HCT116 (cell line): ENCODE measurements around the gene IRX2. TPM values are rescaled to one million over a fixed set of nuclear protein-coding genes. Genes with fewer than 3 reads are reported as not detected.

ENCODE experiments used
- ATAC-seq: fragments of 200-7000 bp; cut with Tn5 transposase; 2 replicates; pipeline ENCODE4 v1.9.1; 2020; ENCODE audit warnings: mild to moderate bottlenecking, moderate library complexity
- BruUV-seq: library from RNA; stranded (reverse); fragments of 400-500 nt; replicated peaks from 2 replicates; lab custom pipeline; 2021; lab: Mats Ljungman, UMichigan
- CTCF ChIA-PET: fragments of 300-600 bp; sonication (Branson Sonifier 250); formaldehyde crosslinking; loops from one replicate; lab custom pipeline; 2021; ENCODE audit warnings: antibody characterized with exemption; lab: Charles Lee
- POLR2A ChIA-PET: fragments of 300-600, 350-600 bp; sonication (Branson Sonifier 250); formaldehyde crosslinking; loops from one replicate; lab custom pipeline; 2021; ENCODE audit warnings: antibody characterized with exemption; lab: Charles Lee
- RAD21 ChIA-PET, 2 experiments: fragments of 300-600 bp; sonication (Branson Sonifier 250); formaldehyde crosslinking; loops; one replicate each; lab custom pipeline; 2023; ENCODE audit warnings: low total read pairs in 2 of 2; ENCODE audit not compliant: uncharacterized antibody in 2 of 2, unreplicated experiment in 2 of 2, low non-redundant PET in 1 of 2; lab: Charles Lee
- DNase-seq: peaks from one replicate; pipeline ENCODE4 v3.0.0-alpha.2; 2010; ENCODE audit warnings: low read depth, low spot score
- H2AFZ ChIP-seq: fragments of 200-600 bp; shearing (Covaris generic), sonication (generic); 2 replicates; pipeline ENCODE4 v1.6.1; 2017; ENCODE audit warnings: low read depth, mixed run types, mixed read lengths, antibody characterized with exemption, low read length; ENCODE audit not compliant: poor library complexity, severe bottlenecking
- H3K27ac ChIP-seq: 2 replicates; pipeline ENCODE4 v1.5.1; 2012; ENCODE audit warnings: low read depth, low read length
- H3K27me3 ChIP-seq: fragments of 200-600 bp; sonication (generic); 2 replicates; pipeline ENCODE4 v1.6.1; 2016; ENCODE audit warnings: mixed run types, low read length, mixed read lengths; ENCODE audit not compliant: insufficient read depth
- H3K36me3 ChIP-seq, 2 experiments: fragments of 200-500 bp in 1 of 2; fragments of 200-600 bp in 1 of 2; sonication (Bioruptor generic) in 1 of 2; sonication (generic) in 1 of 2; 2 replicates each; pipeline versions ENCODE4 v1.5.1 to v1.6.1; 2014 to 2016; ENCODE audit warnings: low read length in 2 of 2, inconsistent platforms in 1 of 2, mixed read lengths in 1 of 2, mixed run types in 1 of 2; ENCODE audit not compliant: insufficient read depth in 2 of 2, control insufficient read depth in 1 of 2
- H3K4me1 ChIP-seq, 2 experiments: fragments of 200-600 bp in 1 of 2; sonication (generic) in 1 of 2; 2 replicates each; pipeline versions ENCODE4 v1.5.1 to v1.6.1; 2012 to 2017; ENCODE audit warnings: low read length in 2 of 2, inconsistent platforms in 1 of 2, mild to moderate bottlenecking in 1 of 2, mixed read lengths in 1 of 2, mixed run types in 1 of 2, moderate library complexity in 1 of 2; ENCODE audit not compliant: insufficient read depth in 2 of 2, control insufficient read depth in 1 of 2
- H3K4me2 ChIP-seq: fragments of 200-600 bp; sonication (generic); 2 replicates; pipeline ENCODE4 v1.6.1; 2017; ENCODE audit warnings: mixed run types, low read length, mixed read lengths
- H3K4me3 ChIP-seq, 2 experiments: fragments of 200-600 bp in 1 of 2; sonication (generic) in 1 of 2; replicated peaks in 1 of 2; 2 replicates each; pipeline ENCODE4 v1.5.1; 2011 to 2016; ENCODE audit warnings: low read length in 2 of 2, control low read depth in 1 of 2, low read depth in 1 of 2, mild to moderate bottlenecking in 1 of 2, mixed read lengths in 1 of 2, mixed run types in 1 of 2
- H3K79me2 ChIP-seq: fragments of 200-600 bp; sonication (generic); 2 replicates; pipeline ENCODE4 v1.6.1; 2017; ENCODE audit warnings: mild to moderate bottlenecking, mixed run types, low read length, moderate library complexity, mixed read lengths; ENCODE audit not compliant: insufficient read depth
- H3K9ac ChIP-seq: fragments of 200-600 bp; sonication (generic); 2 replicates; pipeline ENCODE4 v1.6.1; 2016; ENCODE audit warnings: low read length, mixed read lengths
- H3K9me2 ChIP-seq: fragments of 200-600 bp; sonication (generic), shearing (Covaris generic); 2 replicates; pipeline ENCODE4 v1.6.1; 2017; ENCODE audit warnings: mixed run types, mild to moderate bottlenecking, moderate library complexity; ENCODE audit not compliant: insufficient read depth
- H3K9me3 ChIP-seq, 2 experiments: fragments of 200-500 bp in 1 of 2; fragments of 200-600 bp in 1 of 2; sonication (Bioruptor generic) in 1 of 2; sonication (generic) in 1 of 2; 2 replicates each; pipeline ENCODE4 v1.6.1; 2014 to 2017; ENCODE audit warnings: low read length in 2 of 2, mixed read lengths in 2 of 2, inconsistent platforms in 1 of 2, low read depth in 1 of 2, mild to moderate bottlenecking in 1 of 2, mixed run types in 1 of 2, moderate library complexity in 1 of 2; ENCODE audit not compliant: control insufficient read depth in 1 of 2, insufficient read depth in 1 of 2
- H4K20me1 ChIP-seq: fragments of 200-600 bp; sonication (generic), shearing (Covaris generic); 2 replicates; pipeline ENCODE4 v1.6.1; 2017; ENCODE audit warnings: mixed run types, mild to moderate bottlenecking, moderate library complexity; ENCODE audit not compliant: insufficient read depth
- CEBPB ChIP-seq: IDR thresholded peaks from 2 replicates; pipeline ENCODE4 v1.6.1; 2012; ENCODE audit warnings: low read depth
- ELF1 ChIP-seq: IDR thresholded peaks from 2 replicates; pipeline ENCODE4 v1.6.1; 2012; ENCODE audit warnings: low read depth, borderline replicate concordance
- EZH2 ChIP-seq: fragments of 200-600 bp; sonication (generic); IDR thresholded peaks from 2 replicates; pipeline ENCODE4 v1.6.1; 2017; ENCODE audit warnings: antibody characterized with exemption, mixed run types
- FOSL1 ChIP-seq: IDR thresholded peaks from 2 replicates; pipeline ENCODE4 v1.6.1; 2012; ENCODE audit warnings: low read depth
- JUND ChIP-seq: IDR thresholded peaks from 2 replicates; pipeline ENCODE4 v1.6.1; 2012
- POLR2A ChIP-seq: IDR thresholded peaks from 2 replicates; pipeline ENCODE4 v1.7.0; 2011; ENCODE audit warnings: borderline replicate concordance; ENCODE audit not compliant: insufficient read depth, insufficient read length; ENCODE audit errors: extremely low read depth
- RAD21 ChIP-seq: IDR thresholded peaks from 2 replicates; pipeline ENCODE4 v1.6.1; 2012; ENCODE audit warnings: low read depth, mild to moderate bottlenecking
- SP1 ChIP-seq: IDR thresholded peaks from 2 replicates; pipeline ENCODE4 v1.6.1; 2012; ENCODE audit warnings: low read depth
- SRF ChIP-seq: IDR thresholded peaks from 2 replicates; pipeline ENCODE4 v1.6.1; 2012; ENCODE audit warnings: low read depth
- ZNF274 ChIP-seq: fragments of 200-500 bp; sonication (Bioruptor generic); IDR thresholded peaks from 2 replicates; pipeline ENCODE4 v1.6.1; 2014; ENCODE audit warnings: mild to moderate bottlenecking, low read depth, low read length, inconsistent platforms
- intact Hi-C: fragments of 100-400 bp; cut with micrococcal nuclease; formaldehyde crosslinking; loops from 2 replicates; pipeline ENCODE4 v1.10.0; 2022
- total RNA-seq: library from RNA; stranded (reverse); gene quantifications from one replicate; pipeline ENCODE4 v1.2.1, GENCODE V29; 2021; ENCODE audit not compliant: unreplicated experiment
- TF ChIP-seq, protein P1 (sequence below): IDR thresholded peaks from 2 replicates; pipeline ENCODE4 v1.6.1; 2012; ENCODE audit warnings: low read depth
- TF ChIP-seq, protein P2 (sequence below): IDR thresholded peaks from 2 replicates; pipeline ENCODE4 v1.6.1; 2012
- TF ChIP-seq, protein P3 (sequence below): IDR thresholded peaks from 2 replicates; pipeline ENCODE4 v1.6.1; 2011; ENCODE audit warnings: mild to moderate bottlenecking, low read length, moderate library complexity; ENCODE audit not compliant: insufficient replicate concordance; ENCODE audit errors: extremely low read depth

IRX2 gene
- total RNA-seq, 1 experiment from 2014 or later: not detected

DNA sequence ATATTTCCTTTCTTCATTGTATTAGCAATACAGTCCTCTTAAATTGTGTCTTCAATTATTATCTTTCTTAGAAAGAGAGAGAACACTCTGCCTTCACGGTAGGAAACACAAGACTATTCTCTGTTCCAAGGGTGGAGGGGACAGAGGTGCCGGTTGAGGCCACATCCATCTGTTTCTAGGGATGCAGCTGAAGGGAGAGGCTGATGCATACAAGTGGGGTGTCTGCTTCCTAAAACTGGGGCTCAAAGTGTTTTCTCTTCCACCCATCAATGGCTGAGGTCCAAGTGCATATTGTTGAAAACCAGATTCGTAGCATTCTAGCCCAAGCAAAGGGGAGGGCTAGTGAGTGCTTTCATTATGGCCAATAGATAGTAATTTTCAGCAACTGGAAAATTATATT, 9.5 kb downstream of the IRX2 start:
- no peak for TF ChIP-seq POLR2A
- TF ChIP-seq, all 23 proteins: peak for 0
- Histone ChIP-seq H3K79me2 (no peaks in the 10 kb centered on the region), H3K36me3 (no peaks in the 10 kb centered on the region), H3K27me3 (no peaks in the 10 kb centered on the region), H3K9me3 (peaks cover 5 to 15% of the 10 kb centered on the region in 2 experiments; a peak in 2 of 4 replicates), H3K4me2 (no peak overlapping the region), H4K20me1 (no peaks in the 10 kb centered on the region), H3K9ac (no peak overlapping the region), H3K4me3 (no peak overlapping the region), H2AFZ (no peak overlapping the region), H3K9me2 (no peaks in the 10 kb centered on the region), H3K4me1 (no peaks in the 10 kb centered on the region), H3K27ac (no peak overlapping the region)
- ChIA-PET RAD21 (no interaction called here), CTCF (no interaction called here), POLR2A (no interaction called here)
- BruUV-seq: no TSS peak
- intact Hi-C loops: no loop called here
- no peak for ATAC-seq
- no peak for DNase-seq

DNA sequence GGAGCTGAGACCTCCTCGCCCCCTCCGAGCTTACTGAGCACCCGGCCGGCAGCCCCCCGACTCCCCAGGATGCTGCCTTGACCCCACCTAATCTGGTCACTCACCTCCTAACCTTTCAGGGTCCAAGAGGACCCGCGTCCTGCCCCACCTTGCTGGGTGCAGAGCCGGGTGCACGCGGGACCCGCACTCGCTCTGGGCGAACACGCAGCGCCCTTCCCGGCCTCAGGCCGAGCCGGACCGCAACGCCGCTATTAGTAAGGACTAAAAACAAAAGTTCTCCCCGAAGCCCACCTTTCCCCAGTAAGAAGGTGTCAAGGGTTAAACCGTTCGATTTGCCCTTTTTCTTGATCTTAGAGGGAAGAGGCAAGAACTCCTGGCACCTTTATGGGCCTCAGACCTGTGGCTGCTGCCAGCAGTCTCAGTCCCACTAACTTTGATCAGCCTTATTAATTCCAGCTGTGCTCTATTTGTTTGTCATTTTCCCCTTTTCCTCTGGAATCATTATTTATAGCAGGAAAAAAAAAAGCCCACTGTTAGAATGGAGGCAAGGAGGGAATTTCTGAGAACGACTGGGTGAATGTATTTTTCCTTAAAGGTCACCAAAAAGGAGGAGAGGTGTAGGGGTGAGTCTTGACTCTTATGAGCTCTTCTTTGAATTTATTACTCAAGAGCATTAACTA, 10.5 kb downstream of the IRX2 start:
- H3K4me2 ChIP-seq: no peak overlapping the region
- intact Hi-C loops: no loop called here
- TF ChIP-seq SP1 (no peak), ELF1 (no peak), FOSL1 (no peak), SRF (no peak), ZNF274 (no peak), EZH2 (no peak), CEBPB (no peak), RAD21 (no peak), POLR2A (no peak), JUND (no peak)
- TF ChIP-seq, protein P1, sequence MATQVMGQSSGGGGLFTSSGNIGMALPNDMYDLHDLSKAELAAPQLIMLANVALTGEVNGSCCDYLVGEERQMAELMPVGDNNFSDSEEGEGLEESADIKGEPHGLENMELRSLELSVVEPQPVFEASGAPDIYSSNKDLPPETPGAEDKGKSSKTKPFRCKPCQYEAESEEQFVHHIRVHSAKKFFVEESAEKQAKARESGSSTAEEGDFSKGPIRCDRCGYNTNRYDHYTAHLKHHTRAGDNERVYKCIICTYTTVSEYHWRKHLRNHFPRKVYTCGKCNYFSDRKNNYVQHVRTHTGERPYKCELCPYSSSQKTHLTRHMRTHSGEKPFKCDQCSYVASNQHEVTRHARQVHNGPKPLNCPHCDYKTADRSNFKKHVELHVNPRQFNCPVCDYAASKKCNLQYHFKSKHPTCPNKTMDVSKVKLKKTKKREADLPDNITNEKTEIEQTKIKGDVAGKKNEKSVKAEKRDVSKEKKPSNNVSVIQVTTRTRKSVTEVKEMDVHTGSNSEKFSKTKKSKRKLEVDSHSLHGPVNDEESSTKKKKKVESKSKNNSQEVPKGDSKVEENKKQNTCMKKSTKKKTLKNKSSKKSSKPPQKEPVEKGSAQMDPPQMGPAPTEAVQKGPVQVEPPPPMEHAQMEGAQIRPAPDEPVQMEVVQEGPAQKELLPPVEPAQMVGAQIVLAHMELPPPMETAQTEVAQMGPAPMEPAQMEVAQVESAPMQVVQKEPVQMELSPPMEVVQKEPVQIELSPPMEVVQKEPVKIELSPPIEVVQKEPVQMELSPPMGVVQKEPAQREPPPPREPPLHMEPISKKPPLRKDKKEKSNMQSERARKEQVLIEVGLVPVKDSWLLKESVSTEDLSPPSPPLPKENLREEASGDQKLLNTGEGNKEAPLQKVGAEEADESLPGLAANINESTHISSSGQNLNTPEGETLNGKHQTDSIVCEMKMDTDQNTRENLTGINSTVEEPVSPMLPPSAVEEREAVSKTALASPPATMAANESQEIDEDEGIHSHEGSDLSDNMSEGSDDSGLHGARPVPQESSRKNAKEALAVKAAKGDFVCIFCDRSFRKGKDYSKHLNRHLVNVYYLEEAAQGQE: no peak
- TF ChIP-seq, protein P2, sequence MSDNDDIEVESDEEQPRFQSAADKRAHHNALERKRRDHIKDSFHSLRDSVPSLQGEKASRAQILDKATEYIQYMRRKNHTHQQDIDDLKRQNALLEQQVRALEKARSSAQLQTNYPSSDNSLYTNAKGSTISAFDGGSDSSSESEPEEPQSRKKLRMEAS: no peak
- TF ChIP-seq, protein P3, sequence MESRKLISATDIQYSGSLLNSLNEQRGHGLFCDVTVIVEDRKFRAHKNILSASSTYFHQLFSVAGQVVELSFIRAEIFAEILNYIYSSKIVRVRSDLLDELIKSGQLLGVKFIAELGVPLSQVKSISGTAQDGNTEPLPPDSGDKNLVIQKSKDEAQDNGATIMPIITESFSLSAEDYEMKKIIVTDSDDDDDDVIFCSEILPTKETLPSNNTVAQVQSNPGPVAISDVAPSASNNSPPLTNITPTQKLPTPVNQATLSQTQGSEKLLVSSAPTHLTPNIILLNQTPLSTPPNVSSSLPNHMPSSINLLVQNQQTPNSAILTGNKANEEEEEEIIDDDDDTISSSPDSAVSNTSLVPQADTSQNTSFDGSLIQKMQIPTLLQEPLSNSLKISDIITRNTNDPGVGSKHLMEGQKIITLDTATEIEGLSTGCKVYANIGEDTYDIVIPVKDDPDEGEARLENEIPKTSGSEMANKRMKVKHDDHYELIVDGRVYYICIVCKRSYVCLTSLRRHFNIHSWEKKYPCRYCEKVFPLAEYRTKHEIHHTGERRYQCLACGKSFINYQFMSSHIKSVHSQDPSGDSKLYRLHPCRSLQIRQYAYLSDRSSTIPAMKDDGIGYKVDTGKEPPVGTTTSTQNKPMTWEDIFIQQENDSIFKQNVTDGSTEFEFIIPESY: no peak

More for the DNA sequence above, 10.5 kb downstream of the IRX2 start:
- Histone ChIP-seq H3K79me2 (no peaks in the 10 kb centered on the region), H3K36me3 (no peaks in the 10 kb centered on the region), H3K27me3 (no peaks in the 10 kb centered on the region), H3K4me3 (no peak overlapping the region), H3K27ac (no peak overlapping the region), H3K9ac (no peak overlapping the region), H4K20me1 (no peaks in the 10 kb centered on the region), H2AFZ (no peak overlapping the region), H3K4me1 (no peaks in the 10 kb centered on the region), H3K9me2 (no peaks in the 10 kb centered on the region), H3K9me3 (peaks cover 5 to 16% of the 10 kb centered on the region in 2 experiments; a peak in 2 of 4 replicates)
- no TSS peak for BruUV-seq
- ATAC-seq: no peak
- ChIA-PET CTCF (no interaction called here), POLR2A (no interaction called here), RAD21 (no interaction called here)
- no peak for DNase-seq
